Prostate gland (tissue), 2 donors: ENCODE data around the gene THBS4. TPM values are rescaled to one million over a fixed set of nuclear protein-coding genes. Genes with fewer than 3 reads are reported as not detected.

Experiments
- DNase-seq: peaks from one replicate; pipeline ENCODE4 v3.0.0-alpha.2; 2019; ENCODE audit warnings: low spot score
- H3K27ac ChIP-seq, 2 donors: fragments of 200-600 bp; sonication (generic); 2 replicates each; pipeline ENCODE4 v1.5.1; 2017 to 2019
- H3K27me3 ChIP-seq: fragments of 200-600 bp; sonication (generic); replicated peaks from 2 replicates; pipeline ENCODE4 v1.5.1; 2019; ENCODE audit not compliant: insufficient read depth
- H3K36me3 ChIP-seq, 2 donors: fragments of 200-600 bp; sonication (generic); 1 replicate in 1 of 2; 2 replicates in 1 of 2; pipeline versions ENCODE4 v1.5.1 to v1.8.1; 2017 to 2019
- H3K4me1 ChIP-seq: fragments of 200-600 bp; sonication (generic); replicated peaks from 2 replicates; pipeline ENCODE4 v1.5.1; 2019
- H3K4me3 ChIP-seq, 2 donors: fragments of 200-600 bp; sonication (generic); 2 replicates each; pipeline ENCODE4 v1.5.1; 2017 to 2019
- H3K9me3 ChIP-seq: fragments of 200-600 bp; sonication (generic); 2 replicates; pipeline ENCODE4 v1.5.1; 2017
- CTCF ChIP-seq, 4 experiments: fragments of 200-600 bp in 2 of 4; fragments of 450-650 bp in 2 of 4; sonication (generic) in 2 of 4; IDR thresholded peaks; 1 replicate in 3 of 4; 2 replicates in 1 of 4; pipeline ENCODE4 v1.5.1; 2016 to 2019; ENCODE audit warnings: antibody characterized with exemption in 4 of 4, mild to moderate bottlenecking in 2 of 4, moderate library complexity in 2 of 4
- POLR2A ChIP-seq: fragments of 450-650 bp; IDR thresholded peaks from one replicate; pipeline ENCODE4 v1.6.1; 2016; ENCODE audit warnings: antibody characterized with exemption, mild to moderate bottlenecking
- POLR2AphosphoS5 ChIP-seq: sonication (generic); formaldehyde crosslinking; IDR thresholded peaks from one replicate; pipeline ENCODE4 v1.6.1; 2017; ENCODE audit warnings: antibody characterized with exemption
- WGBS: methylation state at CpG from one replicate; pipeline ENCODE4 v1.1.5; 2018; 5-methylcytosine and 5-hydroxymethylcytosine counted together
- intact Hi-C: fragments of 100-400 bp; cut with DNase I; formaldehyde crosslinking; loops from one replicate; pipeline ENCODE4 v1.14.2; 2022
- total RNA-seq, 2 donors: library from RNA; depleted of rRNA; stranded (reverse); fragments of >200 nt; gene quantifications; one replicate each; pipeline ENCODE4 v1.1.0, GENCODE V29; 2016

The THBS4 gene
- 10 to 100 TPM in 1 of 2 donors, 1 to 10 TPM in 1; 3.9 to 21.5 TPM for total RNA-seq

- intact Hi-C loops: no loop called here
- H3K36me3 ChIP-seq: no peaks in the 10 kb centered on the region
- no peaks in the 10 kb centered on the region for H3K4me1 ChIP-seq
- 9% methylated on average over 39 of the region's 76 CpGs for WGBS
- H3K9me3 ChIP-seq: no peaks in the 10 kb centered on the region
- no peak within 1 kb of the TSS for H3K27ac ChIP-seq
- TF ChIP-seq CTCF (IDR thresholded peaks at IDR 0.05): no peak
- TF ChIP-seq POLR2AphosphoS5: no peak
- no peak for TF ChIP-seq POLR2A
- DNase-seq: no peak
- H3K4me3 ChIP-seq: peak within 1 kb of the TSS; percentile 12 to 29
- no peaks in the 10 kb centered on the region for H3K27me3 ChIP-seq
Observed at GRCh38 chr5:80034962-80035821, at the start of gene THBS4. Gene THBS4 (plus strand): TSS chr5:80035348. CDS start chr5:80035538, 190 bp downstream.

- DNase-seq: no peak
- Histone ChIP-seq H3K9me3 (no peaks in the 10 kb centered on the region), H3K36me3 (peaks cover 0 to 2% of the 10 kb centered on the region in 2 donors), H3K27me3 (no peaks in the 10 kb centered on the region), H3K27ac (no peak overlapping the region), H3K4me3 (no peak overlapping the region), H3K4me1 (no peaks in the 10 kb centered on the region)
- no peak for TF ChIP-seq CTCF (IDR thresholded peaks at IDR 0.05)
- TF ChIP-seq POLR2AphosphoS5: no peak
- no peak for TF ChIP-seq POLR2A
- intact Hi-C loops: no loop called here
Observed at GRCh38 chr5:79986260-79986659, 48.9 kb upstream of the THBS4 start.

GRCh38 chr5:79990205-79990597 is 44.9 kb upstream of the THBS4 start:
- H3K4me3 ChIP-seq: peak overlapping the region; percentile 64 to 78
- H3K9me3 ChIP-seq: no peaks in the 10 kb centered on the region
- no peaks in the 10 kb centered on the region for H3K27me3 ChIP-seq
- peaks cover 7% of the 10 kb centered on the region for H3K4me1 ChIP-seq
- no peaks in the 10 kb centered on the region for H3K36me3 ChIP-seq
- intact Hi-C loops: no loop called here
- 64% methylated on average over 6 of the region's 6 CpGs for WGBS
- no peak for TF ChIP-seq POLR2AphosphoS5
- no peak for TF ChIP-seq CTCF (IDR thresholded peaks at IDR 0.05)
- H3K27ac ChIP-seq: no peak overlapping the region
- DNase-seq: no peak

GRCh38 chr5:79990598-79991507 is 44.3 kb upstream of the THBS4 start, which contains the start of gene MTX3:
Gene MTX3 (minus strand): TSS chr5:79991262. CDS start chr5:79991238, 24 bp downstream.
- Histone ChIP-seq H3K4me3 (peak within 1 kb of the TSS; percentile 64 to 78), H3K4me1 (peaks cover 7% of the 10 kb centered on the region), H3K36me3 (no peaks in the 10 kb centered on the region), H3K27me3 (no peaks in the 10 kb centered on the region), H3K9me3 (no peaks in the 10 kb centered on the region), H3K27ac (peak within 1 kb of the TSS; percentile 67 to 72)
- intact Hi-C loops: no loop called here
- DNase-seq: peak; percentile 61
- no peak for TF ChIP-seq CTCF (IDR thresholded peaks at IDR 0.05)
- peak; percentile 79 for TF ChIP-seq POLR2AphosphoS5
- no peak for TF ChIP-seq POLR2A
- WGBS: 2% methylated on average over 50 of the region's 50 CpGs
